ENCODE results near the gene RASGRP2. TPM values are rescaled to one million over a fixed set of nuclear protein-coding genes. Genes with fewer than 3 reads are reported as not detected.

RASGRP2 gene
- polyA plus RNA-seq, 1 donor (not counting 4 experiments of a cell fraction or from before 2014, with no cell fraction given), result 0.49 TPM

DNA sequence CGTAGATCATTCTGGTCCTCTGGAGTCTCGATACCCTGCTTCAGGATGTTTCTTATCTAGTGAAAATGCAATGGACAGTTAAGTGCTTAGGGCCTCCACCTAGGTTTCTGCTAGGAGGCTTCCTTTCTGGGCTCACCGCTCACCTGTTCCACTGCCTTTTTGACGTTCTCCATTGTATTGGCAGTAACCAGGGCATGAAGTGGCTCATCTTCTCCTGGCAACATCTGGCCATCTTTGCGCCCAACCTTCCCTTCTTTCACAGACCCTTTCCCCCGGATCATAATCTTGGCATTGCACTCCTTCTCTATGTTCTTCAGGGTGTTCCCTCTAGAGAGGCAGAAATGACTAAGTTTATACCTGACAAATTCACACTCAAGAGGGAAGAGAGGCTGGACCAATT lies 25.3 kb upstream of the RASGRP2 start:
- dilution Hi-C loops (cut with MboI; ENCODE audit: extremely low pct_ligation_motif_present, low sequenced_read_pairs), result no loop called here
- Histone ChIP-seq H3K4me2 (ENCODE audit: control insufficient read depth, extremely low read depth, insufficient read depth, low read depth, low read length) (no peak overlapping the region), H3K79me2 (ENCODE audit: control insufficient read depth, insufficient read depth, low read length) (peaks cover 67% of the 10 kb centered on the region), H3K9me1 (ENCODE audit: control insufficient read depth, extremely low read depth, insufficient read depth, low read length) (no peaks in the 10 kb centered on the region), H2AFZ (ENCODE audit: control insufficient read depth, low read length) (no peak overlapping the region), H3K4me1 (ENCODE audit: control insufficient read depth, extremely low read depth, insufficient read depth, low read length) (peaks cover under 1% of the 10 kb centered on the region), H3K27ac (ENCODE audit: control insufficient read depth, insufficient read depth, low read length) (no peak overlapping the region), H3K36me3 (ENCODE audit: control insufficient read depth in 2 of 2, extremely low read depth in 1 of 2, insufficient read depth in 2 of 2, low read length in 2 of 2) (peaks cover 70 to 86% of the 10 kb centered on the region in 2 experiments), H4K20me1 (ENCODE audit: control insufficient read depth, extremely low read depth, insufficient read depth, low read length) (peaks cover 34% of the 10 kb centered on the region), H3K9ac (ENCODE audit: control insufficient read depth, extremely low read depth, insufficient read depth, low read length) (no peak overlapping the region), H3K4me3 (ENCODE audit: control insufficient read depth in 2 of 3, extremely low read depth in 1 of 3, insufficient read depth in 2 of 3, low read depth in 1 of 3, low read length in 3 of 3) (no peak overlapping the region), H3K27me3 (ENCODE audit: control insufficient read depth, extremely low read depth, insufficient read depth, low read length) (no peaks in the 10 kb centered on the region), H3K9me3 (ENCODE audit: control insufficient read depth, low read depth, low read length) (no peaks in the 10 kb centered on the region)
- no peak for FAIRE-seq
- DNase-seq (ENCODE audit: low read depth, low spot score), result no peak
- TF ChIP-seq EZH2 (IDR thresholded peaks at IDR 0.05; ENCODE audit: low read length), result no peak
- TF ChIP-seq, protein P1, sequence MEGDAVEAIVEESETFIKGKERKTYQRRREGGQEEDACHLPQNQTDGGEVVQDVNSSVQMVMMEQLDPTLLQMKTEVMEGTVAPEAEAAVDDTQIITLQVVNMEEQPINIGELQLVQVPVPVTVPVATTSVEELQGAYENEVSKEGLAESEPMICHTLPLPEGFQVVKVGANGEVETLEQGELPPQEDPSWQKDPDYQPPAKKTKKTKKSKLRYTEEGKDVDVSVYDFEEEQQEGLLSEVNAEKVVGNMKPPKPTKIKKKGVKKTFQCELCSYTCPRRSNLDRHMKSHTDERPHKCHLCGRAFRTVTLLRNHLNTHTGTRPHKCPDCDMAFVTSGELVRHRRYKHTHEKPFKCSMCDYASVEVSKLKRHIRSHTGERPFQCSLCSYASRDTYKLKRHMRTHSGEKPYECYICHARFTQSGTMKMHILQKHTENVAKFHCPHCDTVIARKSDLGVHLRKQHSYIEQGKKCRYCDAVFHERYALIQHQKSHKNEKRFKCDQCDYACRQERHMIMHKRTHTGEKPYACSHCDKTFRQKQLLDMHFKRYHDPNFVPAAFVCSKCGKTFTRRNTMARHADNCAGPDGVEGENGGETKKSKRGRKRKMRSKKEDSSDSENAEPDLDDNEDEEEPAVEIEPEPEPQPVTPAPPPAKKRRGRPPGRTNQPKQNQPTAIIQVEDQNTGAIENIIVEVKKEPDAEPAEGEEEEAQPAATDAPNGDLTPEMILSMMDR (optimal IDR thresholded peaks at IDR 0.05 in 1 of 3, IDR thresholded peaks at IDR 0.05 in 1 of 3, conservative IDR thresholded peaks at IDR 0.05 in 1 of 3; ENCODE audit: extremely low read depth in 1 of 3, insufficient read depth in 2 of 3, low read length in 3 of 3), result no peak

DNA sequence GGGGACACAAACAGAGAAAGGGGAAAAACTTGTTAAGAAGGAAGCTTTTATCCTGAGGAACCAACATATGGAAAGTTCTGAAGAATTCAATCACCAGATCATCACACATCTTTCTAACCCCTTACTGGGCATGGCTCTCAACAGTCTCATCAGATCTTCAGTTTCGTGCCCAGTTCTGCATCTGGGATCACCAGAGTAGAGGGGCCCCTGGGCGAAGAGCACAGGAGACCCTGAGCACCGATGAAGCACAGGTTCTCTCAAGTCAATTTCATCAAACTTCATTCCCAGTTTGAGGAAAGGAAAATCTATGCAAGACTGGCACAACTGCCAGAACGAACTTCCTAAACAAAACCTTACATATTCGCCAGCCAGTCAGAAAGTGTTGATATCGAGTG lies 24.4 kb upstream of the RASGRP2 start:
- Histone ChIP-seq H3K9ac (ENCODE audit: control insufficient read depth, extremely low read depth, insufficient read depth, low read length) (no peak overlapping the region), H2AFZ (ENCODE audit: control insufficient read depth, low read length) (no peak overlapping the region), H3K4me2 (ENCODE audit: control insufficient read depth, extremely low read depth, insufficient read depth, low read depth, low read length) (no peak overlapping the region), H3K27ac (ENCODE audit: control insufficient read depth, insufficient read depth, low read length) (no peak overlapping the region), H3K79me2 (ENCODE audit: control insufficient read depth, insufficient read depth, low read length) (peaks cover 57% of the 10 kb centered on the region), H3K4me1 (ENCODE audit: control insufficient read depth, extremely low read depth, insufficient read depth, low read length) (peaks cover 11% of the 10 kb centered on the region), H3K4me3 (ENCODE audit: control insufficient read depth in 2 of 3, extremely low read depth in 1 of 3, insufficient read depth in 2 of 3, low read depth in 1 of 3, low read length in 3 of 3) (no peak overlapping the region), H3K27me3 (ENCODE audit: control insufficient read depth, extremely low read depth, insufficient read depth, low read length) (no peaks in the 10 kb centered on the region), H4K20me1 (ENCODE audit: control insufficient read depth, extremely low read depth, insufficient read depth, low read length) (peaks cover 33% of the 10 kb centered on the region), H3K9me3 (ENCODE audit: control insufficient read depth, low read depth, low read length) (no peaks in the 10 kb centered on the region), H3K36me3 (ENCODE audit: control insufficient read depth in 2 of 2, extremely low read depth in 1 of 2, insufficient read depth in 2 of 2, low read length in 2 of 2) (peaks cover 70 to 86% of the 10 kb centered on the region in 2 experiments), H3K9me1 (ENCODE audit: control insufficient read depth, extremely low read depth, insufficient read depth, low read length) (peaks cover 3% of the 10 kb centered on the region)
- FAIRE-seq (no peak), DNase-seq (ENCODE audit: low read depth, low spot score) (no peak)
- dilution Hi-C loops (cut with MboI; ENCODE audit: extremely low pct_ligation_motif_present, low sequenced_read_pairs), result no loop called here
- TF ChIP-seq EZH2 (IDR thresholded peaks at IDR 0.05; ENCODE audit: low read length), result no peak
- TF ChIP-seq, protein P1 (optimal IDR thresholded peaks at IDR 0.05 in 1 of 3, IDR thresholded peaks at IDR 0.05 in 1 of 3, conservative IDR thresholded peaks at IDR 0.05 in 1 of 3; ENCODE audit: extremely low read depth in 1 of 3, insufficient read depth in 2 of 3, low read length in 3 of 3), result no peak

Data from keratinocyte (primary cell).